ENCODE data around the gene RBM44.

DNA sequence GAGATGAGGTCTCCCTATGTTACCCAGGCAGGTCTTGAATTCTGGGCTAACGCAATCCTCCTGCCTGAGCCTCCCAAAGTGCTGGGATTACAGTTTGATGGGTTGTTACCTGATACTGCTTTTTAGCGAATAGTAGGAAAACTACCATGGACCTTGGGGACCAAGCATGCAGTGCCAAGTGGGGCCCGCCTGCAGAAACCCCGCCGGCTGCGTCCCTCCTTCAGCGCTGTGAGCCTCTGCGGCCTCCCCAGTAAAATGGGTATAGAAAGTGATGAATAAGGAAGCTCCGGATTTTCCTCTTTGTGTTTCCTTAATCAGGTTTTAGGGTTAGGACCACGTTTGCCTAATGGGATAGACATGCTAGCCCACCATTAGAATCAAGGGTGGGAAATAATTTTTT, 91.2 kb downstream of the RBM44 start:
- TF ChIP-seq CTCF (conservative IDR thresholded peaks at IDR 0.05; ENCODE audit: low read depth, low read length) (no peak), EZH2 (IDR thresholded peaks at IDR 0.05; ENCODE audit: borderline replicate concordance, low read depth, low read length, poor library complexity, severe bottlenecking) (no peak)
